GM18502 (cell line): ENCODE results near the gene TMEM72.

Experiments
- ATAC-seq: cut with Tn5 transposase; IDR thresholded peaks from one replicate; pipeline ENCODE4 v1.9.1; 2021; ENCODE audit warnings: mild to moderate bottlenecking; ENCODE audit not compliant: unreplicated experiment, poor library complexity

Gene TMEM72

DNA sequence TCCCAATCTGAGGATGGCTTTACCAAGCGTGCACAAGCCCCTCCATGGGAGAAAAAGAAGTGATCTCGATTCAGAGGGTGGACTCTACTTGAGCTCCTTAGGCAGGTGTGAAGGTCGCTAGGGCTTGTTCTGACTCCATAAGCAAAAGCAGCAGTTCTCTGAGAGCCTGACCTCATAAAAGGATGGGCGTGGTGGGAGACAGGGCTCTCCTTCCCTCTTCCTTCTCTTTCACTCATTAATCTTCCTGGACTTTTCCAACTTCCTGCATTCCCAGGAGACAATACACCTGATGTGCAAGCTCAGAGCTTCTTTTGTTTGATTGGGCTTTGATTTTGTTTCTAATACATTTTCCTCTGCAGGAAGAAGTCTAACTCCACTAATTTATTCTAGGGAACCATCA lies 22.3 kb upstream of the TMEM72 start:
- no peak for ATAC-seq

DNA sequence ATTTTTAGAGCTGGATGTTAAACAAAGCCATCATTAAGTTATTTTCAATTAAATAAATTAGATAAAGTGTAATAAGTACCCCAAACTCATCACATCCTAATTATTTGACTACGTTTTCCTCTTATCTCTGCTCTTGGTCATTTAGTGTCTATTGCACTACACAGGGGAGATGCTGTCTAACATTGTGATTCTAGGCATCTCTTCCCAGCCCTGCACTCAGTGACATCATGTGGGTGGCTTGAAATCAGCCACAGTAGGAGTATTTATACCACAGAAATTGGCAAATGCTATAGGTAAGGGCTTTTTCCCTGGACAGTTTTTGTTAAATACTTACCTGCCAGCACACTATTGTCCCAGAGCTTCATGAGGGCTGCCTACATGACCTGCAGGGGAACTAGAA lies 21.3 kb upstream of the TMEM72 start:
- no peak for ATAC-seq

DNA sequence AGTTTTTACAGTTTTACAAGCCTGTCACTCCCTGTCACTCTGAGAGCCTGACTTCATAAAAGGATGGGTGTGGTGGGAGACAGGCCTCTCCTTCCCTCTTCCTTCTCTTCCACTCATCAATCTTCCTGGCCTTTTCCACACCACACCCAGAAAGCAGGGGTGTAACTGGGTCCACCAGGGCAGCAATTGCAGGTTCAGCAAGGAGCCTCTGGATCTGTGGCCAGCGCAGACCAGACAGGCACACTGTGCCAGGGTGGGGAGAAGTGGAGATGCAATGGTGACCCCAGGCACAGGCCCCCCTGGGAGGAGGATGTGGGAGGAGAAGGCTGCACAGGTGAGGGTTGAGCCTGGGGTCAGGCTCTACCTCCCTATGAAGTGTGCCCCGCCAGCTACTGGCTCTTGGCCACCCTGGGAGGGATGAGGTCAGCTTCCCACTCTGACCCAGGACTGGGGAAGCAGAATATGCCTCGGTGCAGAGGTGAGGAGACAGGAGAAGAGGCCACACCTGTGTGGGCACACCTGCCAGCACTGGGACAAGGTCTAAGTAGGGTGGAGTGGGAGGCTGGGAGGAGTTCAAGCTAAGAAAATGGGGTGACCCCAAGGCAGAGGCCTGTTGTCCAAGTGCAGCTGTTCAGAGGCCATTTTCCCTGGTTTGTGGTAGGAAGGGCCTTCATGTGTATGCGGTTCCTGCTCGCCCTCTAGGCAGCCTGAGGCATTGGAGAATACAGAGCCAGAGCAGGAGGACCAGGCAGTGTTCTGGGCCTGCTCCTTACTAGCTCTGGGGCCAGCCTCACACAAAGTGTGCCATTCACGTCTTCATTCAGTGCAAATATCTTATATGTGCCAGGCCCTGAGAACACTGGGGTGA lies 20.2 kb upstream of the TMEM72 start:
- ATAC-seq, result no peak

DNA sequence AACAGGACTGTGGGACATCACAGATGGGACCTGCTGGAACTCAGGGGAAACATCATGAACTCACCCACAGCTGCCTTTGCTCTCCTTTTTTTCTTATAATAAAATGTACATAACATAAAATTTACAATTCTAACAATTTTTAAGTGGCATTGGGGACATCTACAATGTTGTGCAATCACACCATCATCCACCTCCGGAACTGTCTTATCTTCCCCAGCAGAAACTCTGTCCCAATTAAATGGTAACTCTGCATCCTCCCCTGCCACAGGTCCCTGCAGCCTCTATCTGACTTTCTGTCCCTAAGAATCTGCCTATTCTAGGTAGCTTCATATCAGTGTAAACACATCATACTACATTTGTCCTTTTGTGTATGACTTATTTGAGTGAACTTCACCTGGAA lies 19.4 kb upstream of the TMEM72 start:
- ATAC-seq, result no peak

DNA sequence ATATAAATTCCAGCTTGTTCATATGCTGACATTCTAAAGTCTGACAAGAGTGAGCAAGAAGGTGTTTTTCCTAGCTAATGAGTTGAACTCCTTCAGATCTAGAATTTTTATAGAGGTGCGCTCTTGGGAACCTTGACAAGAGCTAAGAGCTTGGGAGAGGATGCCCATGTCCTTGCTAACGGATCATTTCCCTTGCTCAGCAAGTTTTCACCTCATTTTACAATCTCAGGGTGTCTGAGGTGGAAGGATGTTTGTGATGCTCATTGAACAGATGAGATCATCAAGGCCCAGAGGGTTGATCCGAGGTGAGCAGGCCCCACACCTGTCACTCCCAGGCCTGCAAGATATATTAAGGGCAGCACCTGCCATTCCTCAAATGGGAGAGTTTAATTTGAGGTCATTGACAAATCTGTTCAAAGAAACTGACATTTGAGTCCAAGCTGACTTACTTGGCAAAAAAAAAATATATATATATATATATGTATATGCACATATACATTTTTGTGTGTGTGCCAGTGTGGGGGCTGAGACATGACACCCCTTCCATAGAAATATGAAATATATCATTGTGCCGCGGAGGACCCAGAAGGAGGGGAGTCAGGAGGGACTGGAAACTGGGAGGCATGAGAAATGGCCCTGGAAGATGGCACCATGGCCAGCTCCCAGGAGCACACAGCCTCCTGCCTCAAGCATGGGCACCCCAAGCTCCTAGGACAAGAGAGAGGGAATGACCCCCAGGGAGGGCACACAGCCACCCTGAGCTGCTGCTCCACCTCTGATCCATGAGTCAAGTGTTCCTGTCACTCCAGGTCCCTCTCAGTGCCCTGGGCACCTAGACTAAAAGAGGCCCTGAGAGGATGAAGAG lies 17.3 kb upstream of the TMEM72 start:
- no peak for ATAC-seq

DNA sequence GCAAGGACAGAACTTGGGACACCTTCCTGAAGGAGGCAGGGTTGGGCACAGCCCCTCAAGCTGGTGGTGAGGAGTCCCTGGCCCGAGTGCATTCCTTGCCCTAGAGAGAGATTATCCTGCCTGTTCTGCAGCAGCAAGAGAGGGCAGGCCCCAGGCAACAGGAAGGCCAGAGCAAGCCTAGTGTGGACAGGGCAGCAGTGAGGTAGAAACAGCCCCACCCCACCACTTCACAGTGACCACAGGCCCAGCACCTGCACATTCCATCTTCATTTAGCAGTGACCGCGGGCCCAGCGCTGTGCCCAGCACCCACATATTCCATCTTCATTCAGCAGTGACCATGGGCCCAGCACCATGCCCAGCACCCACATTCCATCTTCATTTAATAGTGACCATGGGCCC lies 16.4 kb upstream of the TMEM72 start:
- no peak for ATAC-seq

DNA sequence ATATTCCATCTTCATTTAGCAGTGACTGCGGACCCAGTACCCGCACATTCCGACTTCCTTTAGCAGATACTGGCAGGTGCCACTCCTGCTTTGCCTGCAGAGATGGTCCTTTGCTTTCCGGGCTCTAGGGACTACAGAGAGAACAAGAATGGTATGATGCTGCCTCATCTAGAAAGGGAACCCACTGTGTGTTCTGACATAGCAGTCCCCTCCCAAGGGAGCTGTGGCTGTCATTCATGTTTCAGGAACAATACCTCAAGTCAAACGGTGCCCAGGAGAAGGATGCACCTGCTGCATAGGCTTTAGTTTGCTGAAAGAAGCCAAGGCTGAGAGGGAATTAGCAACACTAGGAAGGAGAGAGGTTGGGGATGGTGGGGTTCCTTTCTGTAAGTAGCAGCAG lies 15.9 kb upstream of the TMEM72 start:
- no peak for ATAC-seq

DNA sequence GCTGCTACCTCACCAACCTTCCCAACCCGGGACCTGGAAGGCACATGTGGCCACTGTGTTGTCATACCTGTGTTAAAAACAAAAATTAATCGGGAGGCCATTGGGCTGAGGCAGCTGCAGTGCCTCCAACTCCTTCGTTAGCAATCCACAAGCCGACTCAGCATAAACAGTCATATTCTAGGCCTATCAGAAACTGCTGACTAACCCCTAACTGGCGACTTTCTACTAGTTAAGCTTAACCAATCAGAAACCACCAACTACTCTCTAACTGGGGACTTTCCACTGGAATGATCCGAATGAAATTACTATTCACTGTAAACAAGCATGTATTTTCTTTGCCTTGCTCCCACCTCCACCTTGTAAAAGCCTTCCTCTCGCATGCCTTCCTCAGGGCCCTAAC lies 14.1 kb upstream of the TMEM72 start:
- ATAC-seq, result no peak

DNA sequence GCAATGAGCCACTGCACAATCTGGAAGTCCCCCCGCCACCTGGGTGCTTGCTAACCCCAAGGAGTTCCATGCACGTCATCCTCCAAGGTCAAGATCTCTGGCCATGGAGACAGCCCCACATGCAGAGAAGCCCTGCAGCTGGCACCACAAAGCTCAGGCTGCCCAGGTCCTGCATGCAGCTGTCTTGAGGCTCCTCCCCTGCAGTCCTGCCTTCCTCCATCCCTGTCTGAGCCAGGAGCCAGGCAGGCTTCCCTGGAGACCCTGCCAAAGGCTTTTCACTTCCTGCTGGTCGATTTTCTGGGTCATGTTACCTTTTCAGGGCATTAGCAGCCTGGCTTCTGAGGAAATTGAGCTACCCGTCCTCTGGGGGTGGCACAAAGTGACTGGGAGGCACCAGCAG lies 12.5 kb upstream of the TMEM72 start:
- ATAC-seq, result no peak

DNA sequence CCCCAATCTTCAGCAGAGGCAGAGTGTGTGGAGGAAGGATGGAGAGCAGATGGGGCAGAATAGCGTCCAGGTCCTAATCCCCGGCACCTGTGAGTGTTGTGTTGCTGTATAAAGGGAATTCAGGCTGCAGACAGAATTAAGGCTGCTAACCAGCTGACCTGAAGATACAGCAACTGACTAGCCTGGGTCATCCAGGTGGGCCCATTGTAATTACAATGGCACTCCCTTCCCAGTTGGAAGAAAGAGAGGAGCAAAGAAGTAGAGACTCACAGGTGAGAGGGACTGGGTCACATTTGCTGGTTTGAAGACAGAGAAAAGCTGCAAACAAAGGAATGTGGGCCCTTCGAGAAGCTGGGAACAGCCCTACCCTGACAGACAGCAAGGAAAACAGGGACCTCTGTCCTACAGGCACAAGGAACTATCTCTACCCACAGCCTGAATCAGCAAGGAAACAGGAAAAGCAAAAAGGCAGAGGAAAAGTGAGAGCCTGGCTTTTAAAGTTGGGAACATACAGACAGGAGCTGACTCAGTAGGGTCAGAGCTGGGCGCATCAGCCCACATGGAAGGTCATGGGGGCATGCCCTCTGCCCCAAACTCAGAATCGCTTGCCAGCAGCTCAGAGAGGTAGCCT lies 11.6 kb upstream of the TMEM72 start:
- no peak for ATAC-seq

DNA sequence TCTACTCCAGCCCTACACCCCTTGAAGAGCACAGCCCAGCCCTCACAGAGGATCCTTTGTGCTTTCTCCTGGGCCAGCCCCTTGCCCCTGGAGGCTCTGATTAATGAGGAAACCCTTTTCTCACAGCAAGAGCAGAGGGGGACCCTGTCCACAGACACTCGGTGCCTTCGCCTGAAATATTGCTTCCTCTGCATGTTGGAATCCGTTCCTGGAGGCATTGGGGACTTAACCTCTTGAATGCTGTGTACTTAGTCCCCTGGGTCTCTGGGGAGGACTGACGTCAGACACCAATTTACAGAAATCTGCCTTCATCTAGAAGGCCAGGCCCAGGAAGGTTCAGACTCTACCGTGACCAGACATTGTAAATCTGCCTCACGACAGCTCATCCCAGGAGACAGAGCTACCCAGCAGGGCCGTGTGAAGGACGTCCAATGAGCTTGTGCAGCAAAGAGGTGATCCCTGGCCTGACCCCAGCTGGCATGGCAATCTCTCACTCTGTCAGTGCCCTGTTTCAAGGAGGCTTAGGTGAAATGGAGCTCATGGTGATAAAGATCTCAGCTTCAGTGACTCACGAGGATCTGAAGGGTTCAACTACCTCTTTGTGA lies 8.1 kb upstream of the TMEM72 start:
- ATAC-seq, result no peak

DNA sequence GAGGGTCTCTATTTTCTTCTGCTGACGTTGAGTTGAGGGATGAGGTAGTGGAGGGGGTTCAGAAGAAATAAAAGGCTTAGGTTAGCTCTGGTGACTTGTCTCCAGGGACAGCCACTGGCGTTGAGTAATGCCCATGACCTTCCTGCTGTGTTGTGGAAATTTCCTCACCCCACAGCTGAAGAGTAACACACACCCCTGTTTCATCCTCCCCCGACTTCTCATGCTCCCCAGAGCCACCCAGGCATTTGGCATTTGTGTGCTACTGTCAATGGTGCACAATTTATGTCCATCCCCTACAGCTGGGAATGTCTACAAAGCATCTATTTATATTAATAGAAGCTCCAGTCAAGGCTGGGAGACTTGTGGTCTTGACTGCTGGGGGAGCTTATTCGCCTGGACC lies 4.7 kb upstream of the TMEM72 start:
- ATAC-seq, result no peak

DNA sequence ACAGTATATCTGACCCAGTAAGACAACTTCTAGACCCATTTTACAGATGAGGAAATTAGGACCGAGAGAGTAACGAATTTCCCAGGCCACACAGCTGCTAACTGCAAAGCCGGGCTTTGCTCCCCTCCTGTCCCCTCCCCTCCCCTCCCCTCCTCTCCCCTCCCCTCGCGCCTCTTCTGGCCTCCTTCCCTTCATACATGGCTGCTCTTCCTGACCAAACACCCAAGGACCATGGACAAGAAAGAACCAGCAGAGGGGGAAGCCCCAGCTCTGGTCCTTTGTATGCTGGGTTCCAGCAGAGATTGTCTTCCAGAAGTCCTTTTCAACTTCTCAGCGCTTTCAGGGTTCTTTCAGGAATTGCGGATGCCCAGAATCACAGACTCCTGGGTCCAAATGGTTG lies 3.6 kb upstream of the TMEM72 start:
- no peak for ATAC-seq

DNA sequence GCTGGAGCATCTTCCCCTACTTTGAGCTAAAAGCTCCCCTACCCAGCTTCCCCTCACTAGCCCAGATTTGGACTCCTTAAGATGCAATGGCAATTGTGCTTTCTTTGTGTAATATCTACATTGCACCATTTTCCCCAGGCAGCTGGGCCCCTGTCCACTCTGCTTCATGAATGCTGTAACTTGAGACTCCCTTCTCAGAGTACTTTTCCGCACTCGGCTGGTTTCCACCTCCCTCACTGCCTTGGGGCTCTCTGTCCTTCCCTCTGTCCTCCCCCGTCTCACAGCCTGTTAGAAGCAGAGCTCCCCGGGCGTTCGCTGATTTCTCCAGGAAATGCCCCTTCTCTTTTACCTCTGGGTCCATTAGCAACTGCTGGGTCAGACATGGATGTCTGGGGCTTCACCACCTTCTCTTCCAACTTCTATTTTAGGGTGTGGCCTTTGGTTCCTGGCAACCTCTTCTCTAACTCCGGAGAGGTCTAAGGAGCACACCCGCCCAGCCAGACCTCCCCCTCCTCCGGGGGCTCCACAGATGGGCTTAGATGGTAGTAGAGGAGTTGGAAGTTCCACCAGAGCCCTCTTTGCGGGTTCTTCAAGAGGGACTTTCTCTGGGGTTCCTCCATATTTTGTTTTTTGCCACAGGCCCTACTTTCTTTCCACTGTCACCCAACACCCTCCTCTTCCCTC lies 2.9 kb upstream of the TMEM72 start:
- no peak for ATAC-seq

DNA sequence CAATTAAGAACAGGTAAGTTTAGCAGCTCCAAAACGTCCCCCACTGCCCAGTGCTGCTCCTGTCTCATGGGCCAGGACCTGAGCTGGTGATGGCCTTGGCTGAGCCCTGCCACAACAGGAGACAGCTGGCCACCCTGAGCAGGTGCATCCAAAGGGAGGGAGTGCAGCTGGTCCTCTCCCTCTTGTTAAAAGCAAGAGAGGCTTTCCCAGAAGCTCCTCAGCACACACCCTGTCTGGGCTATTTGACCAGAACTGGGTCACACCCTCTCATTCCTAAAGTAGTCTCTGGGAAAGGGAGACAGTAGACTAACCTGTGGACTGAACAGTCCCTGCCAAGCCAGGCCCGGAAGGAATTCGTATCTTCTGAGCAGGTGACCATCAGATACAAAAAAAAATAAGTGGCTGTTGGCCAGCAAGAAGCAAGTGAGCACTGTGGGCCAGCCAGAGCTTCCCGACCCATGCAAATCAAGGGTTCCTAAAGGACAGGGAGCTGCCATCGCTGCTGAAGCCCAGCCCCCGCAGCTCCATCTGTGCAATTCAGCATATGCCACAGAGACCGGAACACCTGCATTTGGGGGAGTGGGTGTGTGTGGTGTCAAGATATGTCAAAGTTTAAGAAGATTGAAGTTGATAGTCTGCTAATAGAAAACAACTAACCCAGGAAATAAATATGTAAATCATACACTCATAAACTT lies 2.1 kb upstream of the TMEM72 start:
- no peak for ATAC-seq

DNA sequence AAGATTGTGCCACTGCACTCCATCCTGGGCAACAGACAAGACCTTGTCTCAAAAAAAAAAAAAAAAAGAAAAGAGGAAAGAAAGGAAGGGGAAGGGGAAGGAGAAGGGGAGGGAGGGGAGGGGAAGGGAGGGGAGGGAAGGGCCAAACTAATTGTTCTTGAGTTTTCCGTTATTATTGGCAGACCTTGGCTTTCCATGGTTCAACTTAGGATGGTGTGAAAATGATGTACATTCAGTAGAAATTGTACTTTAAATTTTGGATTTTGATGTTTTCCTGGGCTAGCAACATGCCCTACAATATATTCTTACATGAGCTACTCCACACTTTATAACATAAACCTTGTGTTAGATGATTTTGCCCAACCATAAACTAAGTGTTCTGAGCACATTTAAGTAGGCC lies 1.2 kb upstream of the TMEM72 start:
- no peak for ATAC-seq

DNA sequence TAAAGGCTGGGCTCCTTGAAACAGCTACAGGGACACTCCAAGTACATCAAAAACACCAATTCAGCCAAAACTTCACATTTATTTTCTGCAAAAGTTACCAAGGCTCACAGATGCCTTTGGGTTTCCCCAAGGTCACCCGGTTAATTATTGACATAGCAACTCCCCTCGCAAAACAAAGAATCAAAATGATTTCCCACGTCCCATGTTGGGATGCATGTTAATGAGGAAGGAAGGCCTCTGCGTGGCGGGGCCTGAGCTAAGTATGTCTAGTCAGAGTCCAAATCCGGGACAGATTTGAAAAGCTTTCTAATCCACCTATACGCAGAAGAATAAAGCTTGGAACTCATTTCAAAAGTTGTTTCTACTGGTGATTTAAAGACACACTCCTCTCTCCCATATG lies 535 bp upstream of the TMEM72 start:
- no peak for ATAC-seq

DNA sequence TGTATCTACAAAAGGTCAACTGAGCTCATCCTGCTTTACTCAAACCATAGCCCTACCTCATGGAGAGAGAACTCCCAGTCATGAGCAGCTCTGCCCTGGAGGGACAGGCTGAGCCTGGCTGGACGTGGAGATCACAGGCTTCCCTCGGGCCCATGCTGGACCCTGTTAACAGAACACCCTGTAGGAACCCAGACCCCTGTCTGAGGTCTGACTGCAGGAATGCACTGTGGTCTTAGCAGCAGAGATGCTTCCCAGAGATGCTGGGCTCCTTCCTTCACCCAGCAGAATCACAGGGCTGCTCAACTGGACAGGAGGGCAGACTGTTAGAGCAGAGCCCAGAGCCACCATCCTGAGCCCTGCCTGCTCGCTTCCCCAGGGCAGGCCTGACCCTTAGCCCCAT lies 814 bp downstream of the TMEM72 start:
- no peak for ATAC-seq

DNA sequence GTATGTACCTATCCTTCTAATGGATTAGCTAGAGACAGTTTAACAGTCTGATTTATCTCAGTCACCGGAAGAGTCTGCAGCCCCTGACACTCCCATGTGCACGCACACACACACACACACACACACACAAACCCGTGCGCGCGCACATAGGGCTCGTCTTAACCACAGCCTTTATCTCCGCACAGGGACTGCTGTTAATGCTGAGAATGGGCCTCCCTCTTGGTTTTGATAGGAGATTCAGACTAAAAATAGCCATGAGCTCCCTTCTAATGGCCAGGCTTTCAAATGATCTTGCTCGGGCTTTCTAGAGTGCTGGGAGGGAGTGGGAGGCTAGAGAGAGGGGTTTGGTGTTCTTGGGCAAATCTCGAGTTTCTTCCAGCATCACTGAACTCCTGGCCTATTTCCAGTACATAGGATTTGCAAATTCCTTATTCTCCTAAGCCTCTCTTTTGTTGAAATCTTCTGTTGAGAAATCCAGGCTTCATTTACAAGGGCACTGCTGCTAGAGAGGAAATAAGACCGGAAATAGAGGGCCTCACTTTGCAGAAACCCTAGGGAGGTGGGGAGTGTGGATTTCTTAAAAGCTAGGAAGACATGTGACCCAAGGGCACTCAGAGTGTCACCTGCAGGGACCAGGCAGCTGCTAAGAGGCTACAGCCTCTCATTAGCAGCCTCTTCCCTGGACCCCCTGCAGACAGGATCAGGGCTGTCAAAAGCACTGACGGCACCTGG lies 2.4 kb downstream of the TMEM72 start:
- ATAC-seq, result no peak
